ENCODE results near the gene PRKD1.

DNA sequence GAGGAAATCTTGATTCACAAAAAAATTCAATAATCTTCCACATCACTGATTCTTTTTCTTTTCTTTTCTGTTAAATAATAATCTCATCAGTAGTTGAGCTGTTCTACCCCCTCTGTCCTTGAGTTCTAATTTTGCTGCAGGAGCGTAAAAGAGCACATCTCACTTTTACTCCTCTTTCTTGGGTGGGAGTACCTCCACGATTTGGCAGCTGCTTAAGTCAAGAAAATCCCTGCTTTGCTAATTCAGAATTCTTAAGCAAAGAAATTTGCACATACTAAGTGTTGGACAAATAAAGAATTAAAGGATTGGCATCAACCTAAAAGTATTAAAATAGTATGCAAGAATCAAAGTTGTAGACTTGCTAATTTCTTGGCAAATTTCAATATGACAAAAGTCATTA lies 128.8 kb downstream of the PRKD1 start:
- TF ChIP-seq, protein P1, sequence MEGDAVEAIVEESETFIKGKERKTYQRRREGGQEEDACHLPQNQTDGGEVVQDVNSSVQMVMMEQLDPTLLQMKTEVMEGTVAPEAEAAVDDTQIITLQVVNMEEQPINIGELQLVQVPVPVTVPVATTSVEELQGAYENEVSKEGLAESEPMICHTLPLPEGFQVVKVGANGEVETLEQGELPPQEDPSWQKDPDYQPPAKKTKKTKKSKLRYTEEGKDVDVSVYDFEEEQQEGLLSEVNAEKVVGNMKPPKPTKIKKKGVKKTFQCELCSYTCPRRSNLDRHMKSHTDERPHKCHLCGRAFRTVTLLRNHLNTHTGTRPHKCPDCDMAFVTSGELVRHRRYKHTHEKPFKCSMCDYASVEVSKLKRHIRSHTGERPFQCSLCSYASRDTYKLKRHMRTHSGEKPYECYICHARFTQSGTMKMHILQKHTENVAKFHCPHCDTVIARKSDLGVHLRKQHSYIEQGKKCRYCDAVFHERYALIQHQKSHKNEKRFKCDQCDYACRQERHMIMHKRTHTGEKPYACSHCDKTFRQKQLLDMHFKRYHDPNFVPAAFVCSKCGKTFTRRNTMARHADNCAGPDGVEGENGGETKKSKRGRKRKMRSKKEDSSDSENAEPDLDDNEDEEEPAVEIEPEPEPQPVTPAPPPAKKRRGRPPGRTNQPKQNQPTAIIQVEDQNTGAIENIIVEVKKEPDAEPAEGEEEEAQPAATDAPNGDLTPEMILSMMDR (IDR thresholded peaks at IDR 0.05; ENCODE audit: low read depth, low read length), result no peak
- TF ChIP-seq EZH2phosphoT487 (IDR thresholded peaks at IDR 0.05; ENCODE audit: low read depth), result no peak
